HEK293T (cell line): ENCODE data around the gene ACVR1.

Source experiments
- ELF4 ChIP-seq: fragments of 450-650 bp; IDR thresholded peaks from 2 replicates; pipeline ENCODE4 v1.6.1; 2017; ENCODE audit warnings: antibody characterized with exemption
- FOXA1 ChIP-seq: fragments of 450-650 bp; IDR thresholded peaks from 2 replicates; pipeline ENCODE4 v1.6.1; 2016; ENCODE audit warnings: mild to moderate bottlenecking
- FOXK2 ChIP-seq: fragments of 450-650 bp; IDR thresholded peaks from 2 replicates; pipeline ENCODE4 v1.6.1; 2016; ENCODE audit warnings: mild to moderate bottlenecking
- FOXM1 ChIP-seq: fragments of 450-650 bp; IDR thresholded peaks from 2 replicates; pipeline ENCODE4 v1.6.1; 2017; ENCODE audit warnings: mild to moderate bottlenecking, borderline replicate concordance
- L3MBTL2 ChIP-seq: fragments of 450-650 bp; conservative IDR thresholded peaks from 2 replicates; pipeline ENCODE4 v1.6.1; 2016; ENCODE audit warnings: mild to moderate bottlenecking
- SP1 ChIP-seq: fragments of 450-650 bp; IDR thresholded peaks from 2 replicates; pipeline ENCODE4 v1.6.1; 2017
- ZNF384 ChIP-seq: fragments of 450-650 bp; IDR thresholded peaks from 2 replicates; pipeline ENCODE4 v1.6.1; 2016
- TF ChIP-seq, protein P1 (sequence below): fragments of 450-650 bp; IDR thresholded peaks from 2 replicates; pipeline ENCODE4 v1.6.1; 2016

- no peak for TF ChIP-seq ELF4
- TF ChIP-seq FOXK2 = no peak
- no peak for TF ChIP-seq ZNF384
- no peak for TF ChIP-seq FOXA1
- TF ChIP-seq, protein P1, sequence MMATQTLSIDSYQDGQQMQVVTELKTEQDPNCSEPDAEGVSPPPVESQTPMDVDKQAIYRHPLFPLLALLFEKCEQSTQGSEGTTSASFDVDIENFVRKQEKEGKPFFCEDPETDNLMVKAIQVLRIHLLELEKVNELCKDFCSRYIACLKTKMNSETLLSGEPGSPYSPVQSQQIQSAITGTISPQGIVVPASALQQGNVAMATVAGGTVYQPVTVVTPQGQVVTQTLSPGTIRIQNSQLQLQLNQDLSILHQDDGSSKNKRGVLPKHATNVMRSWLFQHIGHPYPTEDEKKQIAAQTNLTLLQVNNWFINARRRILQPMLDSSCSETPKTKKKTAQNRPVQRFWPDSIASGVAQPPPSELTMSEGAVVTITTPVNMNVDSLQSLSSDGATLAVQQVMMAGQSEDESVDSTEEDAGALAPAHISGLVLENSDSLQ = no peak
- TF ChIP-seq FOXM1 = no peak
- no peak for TF ChIP-seq SP1
- TF ChIP-seq L3MBTL2 = no peak
Observed at GRCh38 chr2:157747280-157747679, 128.8 kb downstream of the ACVR1 start.
